ENCODE data around the gene AHDC1.

AHDC1 gene

DNA sequence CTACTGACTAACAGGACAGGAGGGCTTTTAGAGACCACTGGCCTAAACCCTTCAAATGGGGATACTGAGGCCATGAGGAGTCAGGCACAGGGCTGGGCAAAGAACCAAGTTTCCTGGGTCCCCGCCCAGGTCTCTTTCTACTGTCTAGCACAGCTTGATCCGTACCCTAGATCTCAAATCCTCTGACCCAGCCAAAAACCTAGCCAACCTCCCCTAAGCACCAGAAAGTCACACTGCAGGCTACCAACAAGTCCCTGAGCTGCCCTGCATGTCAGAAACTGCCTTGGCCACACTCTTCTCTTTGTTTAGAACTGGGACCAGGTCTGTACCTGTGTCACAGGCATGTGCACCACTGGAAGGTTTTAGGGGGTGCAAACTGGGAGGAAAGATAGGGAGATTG, 33.6 kb downstream of the AHDC1 start:
- Histone ChIP-seq H3K79me2 (ENCODE audit: control insufficient read depth, low read length) (no peaks in the 10 kb centered on the region), H3K9me3 (ENCODE audit: control insufficient read depth, insufficient read depth, low read length) (no peaks in the 10 kb centered on the region), H3K9me2 (replicated peaks; ENCODE audit: control insufficient read depth, low read length) (no peaks in the 10 kb centered on the region), H4K20me1 (ENCODE audit: control insufficient read depth, insufficient read depth, low read depth, low read length) (peaks cover 15% of the 10 kb centered on the region; the same call in 1 of the 2 replicates), H3K4me1 (ENCODE audit: control insufficient read depth, low read length) (peaks cover 40% of the 10 kb centered on the region), H3K4me2 (ENCODE audit: low read length) (no peak overlapping the region), H3K27me3 (ENCODE audit: control insufficient read depth, low read length) (peaks cover 13% of the 10 kb centered on the region; the same call in 1 of the 2 replicates), H3K36me3 (ENCODE audit: control insufficient read depth, low read length) (no peaks in the 10 kb centered on the region), H3F3A (ENCODE audit: control insufficient read depth, insufficient read depth) (peaks cover 8% of the 10 kb centered on the region; the same call in 1 of the 2 replicates), H3K27ac (ENCODE audit: low read depth, low read length) (no peak overlapping the region), H3K4me3 (ENCODE audit: low read length) (no peak overlapping the region)
- TF ChIP-seq, protein P1, sequence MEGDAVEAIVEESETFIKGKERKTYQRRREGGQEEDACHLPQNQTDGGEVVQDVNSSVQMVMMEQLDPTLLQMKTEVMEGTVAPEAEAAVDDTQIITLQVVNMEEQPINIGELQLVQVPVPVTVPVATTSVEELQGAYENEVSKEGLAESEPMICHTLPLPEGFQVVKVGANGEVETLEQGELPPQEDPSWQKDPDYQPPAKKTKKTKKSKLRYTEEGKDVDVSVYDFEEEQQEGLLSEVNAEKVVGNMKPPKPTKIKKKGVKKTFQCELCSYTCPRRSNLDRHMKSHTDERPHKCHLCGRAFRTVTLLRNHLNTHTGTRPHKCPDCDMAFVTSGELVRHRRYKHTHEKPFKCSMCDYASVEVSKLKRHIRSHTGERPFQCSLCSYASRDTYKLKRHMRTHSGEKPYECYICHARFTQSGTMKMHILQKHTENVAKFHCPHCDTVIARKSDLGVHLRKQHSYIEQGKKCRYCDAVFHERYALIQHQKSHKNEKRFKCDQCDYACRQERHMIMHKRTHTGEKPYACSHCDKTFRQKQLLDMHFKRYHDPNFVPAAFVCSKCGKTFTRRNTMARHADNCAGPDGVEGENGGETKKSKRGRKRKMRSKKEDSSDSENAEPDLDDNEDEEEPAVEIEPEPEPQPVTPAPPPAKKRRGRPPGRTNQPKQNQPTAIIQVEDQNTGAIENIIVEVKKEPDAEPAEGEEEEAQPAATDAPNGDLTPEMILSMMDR (IDR thresholded peaks at IDR 0.05; ENCODE audit: low read depth, low read length, poor library complexity, severe bottlenecking): no peak
- TF ChIP-seq EZH2phosphoT487 (IDR thresholded peaks at IDR 0.05; ENCODE audit: borderline replicate concordance, low read length): no peak

GRCh38 chr1:27569506-27570291, 34.2 kb downstream of the AHDC1 start:
- Histone ChIP-seq H3K79me2 (ENCODE audit: control insufficient read depth, low read length) (no peaks in the 10 kb centered on the region), H3K4me2 (ENCODE audit: low read length) (no peak overlapping the region), H3K27ac (ENCODE audit: low read depth, low read length) (no peak overlapping the region), H3K9me2 (replicated peaks; ENCODE audit: control insufficient read depth, low read length) (no peaks in the 10 kb centered on the region), H3K9me3 (ENCODE audit: control insufficient read depth, insufficient read depth, low read length) (no peaks in the 10 kb centered on the region), H3K27me3 (ENCODE audit: control insufficient read depth, low read length) (peaks cover 10% of the 10 kb centered on the region; the same call in 1 of the 2 replicates), H3K4me1 (ENCODE audit: control insufficient read depth, low read length) (peaks cover 33% of the 10 kb centered on the region), H3K36me3 (ENCODE audit: control insufficient read depth, low read length) (no peaks in the 10 kb centered on the region), H3K4me3 (ENCODE audit: low read length) (no peak overlapping the region), H4K20me1 (ENCODE audit: control insufficient read depth, insufficient read depth, low read depth, low read length) (peaks cover 10% of the 10 kb centered on the region; the same call in 1 of the 2 replicates), H3F3A (ENCODE audit: control insufficient read depth, insufficient read depth) (peaks cover 8% of the 10 kb centered on the region; the same call in 1 of the 2 replicates)
- no peak for TF ChIP-seq EZH2phosphoT487 (IDR thresholded peaks at IDR 0.05; ENCODE audit: borderline replicate concordance, low read length)
- TF ChIP-seq, protein P1 (IDR thresholded peaks at IDR 0.05; ENCODE audit: low read depth, low read length, poor library complexity, severe bottlenecking): no peak

- H3K9me3 ChIP-seq (ENCODE audit: control insufficient read depth, insufficient read depth, low read length): no peaks in the 10 kb centered on the region
- H3K9me2 ChIP-seq (replicated peaks; ENCODE audit: control insufficient read depth, low read length): no peaks in the 10 kb centered on the region
- H3F3A ChIP-seq (ENCODE audit: control insufficient read depth, insufficient read depth): peaks cover 5% of the 10 kb centered on the region; the same call in 1 of the 2 replicates
- peak overlapping the region; percentile 55; the same call in 1 of the 2 replicates for H3K4me3 ChIP-seq (ENCODE audit: low read length)
- no peaks in the 10 kb centered on the region for H3K36me3 ChIP-seq (ENCODE audit: control insufficient read depth, low read length)
- H3K79me2 ChIP-seq (ENCODE audit: control insufficient read depth, low read length): no peaks in the 10 kb centered on the region
- peaks cover 31% of the 10 kb centered on the region for H3K4me1 ChIP-seq (ENCODE audit: control insufficient read depth, low read length)
- peaks cover 10% of the 10 kb centered on the region; the same call in 1 of the 2 replicates for H3K27me3 ChIP-seq (ENCODE audit: control insufficient read depth, low read length)
- H4K20me1 ChIP-seq (ENCODE audit: control insufficient read depth, insufficient read depth, low read depth, low read length): peaks cover 5% of the 10 kb centered on the region; the same call in 1 of the 2 replicates
- H3K4me2 ChIP-seq (ENCODE audit: low read length): peak overlapping the region; percentile 74
- H3K27ac ChIP-seq (ENCODE audit: low read depth, low read length): no peak overlapping the region
- TF ChIP-seq, protein P1 (IDR thresholded peaks at IDR 0.05; ENCODE audit: low read depth, low read length, poor library complexity, severe bottlenecking): no peak
- TF ChIP-seq EZH2phosphoT487 (IDR thresholded peaks at IDR 0.05; ENCODE audit: borderline replicate concordance, low read length): no peak
These were observed 34.9 kb downstream of the AHDC1 start for GRCh38 chr1:27569088-27569460.
